ENCODE data around the gene L3MBTL4. TPM values are rescaled to one million over a fixed set of nuclear protein-coding genes. Genes with fewer than 3 reads are reported as not detected.

The L3MBTL4 gene
- total RNA-seq, 2 donors from 2014 or later, result 4.6 to 7.2 TPM

GRCh38 chr18:6423289-6423688, 8.6 kb upstream of the L3MBTL4 start:
- H3K27ac ChIP-seq (ENCODE audit: low read depth, low read length), result no peak overlapping the region
- Mint-ChIP-seq H3K27me3 (ENCODE audit: insufficient read depth) (no peaks in the 10 kb centered on the region), H3K36me3 (ENCODE audit: low read depth) (no peaks in the 10 kb centered on the region), H3K27ac (no peak overlapping the region), H3K9me3 (peaks cover 2% of the 10 kb centered on the region), H3K4me3 (no peak overlapping the region), H3K4me1 (peaks cover 2% of the 10 kb centered on the region)
- H3K4me3 ChIP-seq (ENCODE audit: low read length), result no peak overlapping the region
- no peak overlapping the region for H3K9ac ChIP-seq (ENCODE audit: extremely low read depth, low read length, poor library complexity, severe bottlenecking)
- TF ChIP-seq, protein P1, sequence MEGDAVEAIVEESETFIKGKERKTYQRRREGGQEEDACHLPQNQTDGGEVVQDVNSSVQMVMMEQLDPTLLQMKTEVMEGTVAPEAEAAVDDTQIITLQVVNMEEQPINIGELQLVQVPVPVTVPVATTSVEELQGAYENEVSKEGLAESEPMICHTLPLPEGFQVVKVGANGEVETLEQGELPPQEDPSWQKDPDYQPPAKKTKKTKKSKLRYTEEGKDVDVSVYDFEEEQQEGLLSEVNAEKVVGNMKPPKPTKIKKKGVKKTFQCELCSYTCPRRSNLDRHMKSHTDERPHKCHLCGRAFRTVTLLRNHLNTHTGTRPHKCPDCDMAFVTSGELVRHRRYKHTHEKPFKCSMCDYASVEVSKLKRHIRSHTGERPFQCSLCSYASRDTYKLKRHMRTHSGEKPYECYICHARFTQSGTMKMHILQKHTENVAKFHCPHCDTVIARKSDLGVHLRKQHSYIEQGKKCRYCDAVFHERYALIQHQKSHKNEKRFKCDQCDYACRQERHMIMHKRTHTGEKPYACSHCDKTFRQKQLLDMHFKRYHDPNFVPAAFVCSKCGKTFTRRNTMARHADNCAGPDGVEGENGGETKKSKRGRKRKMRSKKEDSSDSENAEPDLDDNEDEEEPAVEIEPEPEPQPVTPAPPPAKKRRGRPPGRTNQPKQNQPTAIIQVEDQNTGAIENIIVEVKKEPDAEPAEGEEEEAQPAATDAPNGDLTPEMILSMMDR (conservative IDR thresholded peaks at IDR 0.05), result no peak
- WGBS, 2 experiments (ENCODE audit: insufficient coverage in 1 of 2, insufficient read length in 1 of 2), result 86 to 90% methylated on average over 2 to 5 of the region's 5 CpGs
- no peaks in the 10 kb centered on the region for H3K27me3 ChIP-seq (ENCODE audit: control insufficient read depth, insufficient read depth, low read length, poor library complexity, severe bottlenecking)
- H3K36me3 ChIP-seq (ENCODE audit: control insufficient read depth, insufficient read depth, low read length), result no peaks in the 10 kb centered on the region
- no peak for DNase-seq
- no peaks in the 10 kb centered on the region for H3K4me1 ChIP-seq (ENCODE audit: control insufficient read depth, insufficient read depth, low read length)
- no peaks in the 10 kb centered on the region for H3K9me3 ChIP-seq (ENCODE audit: control insufficient read depth, low read length)

DNA sequence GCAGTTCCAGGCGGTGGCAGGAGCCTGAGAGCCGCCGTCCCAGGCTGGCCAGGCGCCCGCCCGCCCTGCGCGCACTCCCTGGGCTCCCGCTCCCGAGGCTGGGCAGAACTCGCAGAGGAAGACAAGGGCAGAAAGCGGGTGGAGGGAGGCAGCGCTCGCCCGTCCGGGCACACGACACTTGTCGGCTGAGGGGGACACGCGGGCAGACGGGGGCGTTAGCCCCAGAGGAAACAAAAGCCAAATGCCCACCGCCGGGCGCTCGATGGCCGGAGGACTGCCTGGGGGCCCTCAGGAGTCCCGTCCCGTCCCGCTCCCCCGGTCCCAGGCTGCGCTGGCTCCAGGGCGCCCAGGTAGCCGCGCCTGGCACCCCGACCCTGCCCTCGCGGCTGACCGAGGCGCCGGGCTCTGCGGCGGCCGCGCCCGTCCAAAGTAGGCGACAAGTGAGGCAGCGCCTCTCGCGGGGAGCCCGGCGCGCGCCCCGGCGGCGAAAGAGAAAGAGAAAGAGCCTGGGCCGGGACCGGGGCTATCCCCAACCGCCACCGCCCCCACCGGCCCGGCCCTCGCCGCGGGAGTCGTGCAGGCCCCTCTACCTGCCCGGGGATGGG, 491 bp downstream of the L3MBTL4 start:
- no peaks in the 10 kb centered on the region for H3K9me3 ChIP-seq (ENCODE audit: control insufficient read depth, low read length)
- no peak overlapping the region for H3K9ac ChIP-seq (ENCODE audit: extremely low read depth, low read length, poor library complexity, severe bottlenecking)
- Mint-ChIP-seq H3K36me3 (ENCODE audit: low read depth) (no peaks in the 10 kb centered on the region), H3K4me1 (peaks cover 3% of the 10 kb centered on the region), H3K4me3 (peak overlapping the region; percentile 75), H3K9me3 (no peaks in the 10 kb centered on the region), H3K27ac (no peak overlapping the region), H3K27me3 (ENCODE audit: insufficient read depth) (peaks cover 33% of the 10 kb centered on the region)
- H3K4me3 ChIP-seq (ENCODE audit: low read length), result peak overlapping the region; percentile 74
- peak; percentile 82 for DNase-seq
- H3K27ac ChIP-seq (ENCODE audit: low read depth, low read length), result no peak overlapping the region
- TF ChIP-seq, protein P1 (conservative IDR thresholded peaks at IDR 0.05), result peak; percentile 37
- no peaks in the 10 kb centered on the region for H3K36me3 ChIP-seq (ENCODE audit: control insufficient read depth, insufficient read depth, low read length)
- peaks cover 33% of the 10 kb centered on the region for H3K27me3 ChIP-seq (ENCODE audit: control insufficient read depth, insufficient read depth, low read length, poor library complexity, severe bottlenecking)
- WGBS, 2 experiments (ENCODE audit: insufficient coverage in 1 of 2, insufficient read length in 1 of 2), result 1 to 2% methylated on average over 29 to 68 of the region's 68 CpGs
- H3K4me1 ChIP-seq (ENCODE audit: control insufficient read depth, insufficient read depth, low read length), result no peaks in the 10 kb centered on the region

DNA sequence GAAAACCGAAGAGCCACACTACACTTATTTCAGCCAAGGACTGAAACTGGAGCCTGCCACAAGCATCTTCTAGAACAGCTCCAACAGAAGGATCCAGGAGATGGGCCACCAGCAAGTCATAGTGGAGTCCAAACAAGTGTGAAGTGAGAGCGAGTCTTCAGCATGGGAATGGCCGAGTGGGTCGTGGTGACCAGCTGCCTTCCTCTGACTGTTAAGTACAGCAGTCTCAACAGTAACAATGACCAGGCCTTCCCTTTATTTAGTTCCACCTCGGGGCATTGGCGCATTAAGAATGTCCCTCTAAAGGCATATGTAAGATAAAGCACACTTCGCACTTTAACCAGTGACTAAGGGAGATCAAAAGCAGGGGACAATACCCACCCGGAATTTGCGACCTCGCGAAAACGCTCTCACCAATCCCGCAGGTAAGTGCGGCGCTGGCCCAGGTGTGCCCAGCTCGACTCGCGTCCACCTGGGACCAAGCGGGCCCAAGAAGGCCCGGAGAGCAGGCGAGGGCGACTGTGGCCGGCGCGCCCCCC, 1.1 kb downstream of the L3MBTL4 start:
- WGBS, 2 experiments (ENCODE audit: insufficient coverage in 1 of 2, insufficient read length in 1 of 2), result 30 to 42% methylated on average over 11 to 25 of the region's 25 CpGs
- TF ChIP-seq, protein P1 (conservative IDR thresholded peaks at IDR 0.05), result no peak
- peak overlapping the region; percentile 74 for H3K4me3 ChIP-seq (ENCODE audit: low read length)
- H3K27me3 ChIP-seq (ENCODE audit: control insufficient read depth, insufficient read depth, low read length, poor library complexity, severe bottlenecking), result peaks cover 33% of the 10 kb centered on the region
- no peak overlapping the region for H3K9ac ChIP-seq (ENCODE audit: extremely low read depth, low read length, poor library complexity, severe bottlenecking)
- H3K4me1 ChIP-seq (ENCODE audit: control insufficient read depth, insufficient read depth, low read length), result no peaks in the 10 kb centered on the region
- Mint-ChIP-seq H3K36me3 (ENCODE audit: low read depth) (no peaks in the 10 kb centered on the region), H3K4me1 (peaks cover 3% of the 10 kb centered on the region), H3K4me3 (peak overlapping the region; percentile 75), H3K27ac (no peak overlapping the region), H3K27me3 (ENCODE audit: insufficient read depth) (peaks cover 33% of the 10 kb centered on the region), H3K9me3 (no peaks in the 10 kb centered on the region)
- no peaks in the 10 kb centered on the region for H3K36me3 ChIP-seq (ENCODE audit: control insufficient read depth, insufficient read depth, low read length)
- H3K9me3 ChIP-seq (ENCODE audit: control insufficient read depth, low read length), result no peaks in the 10 kb centered on the region
- no peak for DNase-seq
- H3K27ac ChIP-seq (ENCODE audit: low read depth, low read length), result no peak overlapping the region
